HEK293 (cell line): ENCODE results near the gene TMUB1.

Experiments
- AEBP2 ChIP-seq: fragments of 450-650 bp; formaldehyde crosslinking; IDR thresholded peaks from 2 replicates; pipeline ENCODE4 v1.5.1; 2016; ENCODE audit warnings: missing biosample characterization, missing genetic modification characterization, borderline replicate concordance
- BCL11A ChIP-seq: fragments of 450-650 bp; formaldehyde crosslinking; IDR thresholded peaks from 2 replicates; pipeline ENCODE4 v1.5.1; 2016; ENCODE audit warnings: low read depth, missing biosample characterization, missing genetic modification characterization
- GLI2 ChIP-seq: fragments of 450-650 bp; formaldehyde crosslinking; IDR thresholded peaks from 2 replicates; pipeline ENCODE4; 2017; ENCODE audit warnings: missing biosample characterization, missing genetic modification characterization, low read depth, borderline replicate concordance
- PATZ1 ChIP-seq: fragments of 450-650 bp; formaldehyde crosslinking; IDR thresholded peaks from 2 replicates; pipeline ENCODE4 v1.5.1; 2016; ENCODE audit warnings: missing biosample characterization, missing genetic modification characterization
- ZBTB44 ChIP-seq: fragments of 450-650 bp; IDR thresholded peaks from 2 replicates; pipeline ENCODE4 v1.5.1; 2018; ENCODE audit warnings: missing biosample characterization, mild to moderate bottlenecking, missing genetic modification characterization
- ZEB2 ChIP-seq: fragments of 450-650 bp; formaldehyde crosslinking; IDR thresholded peaks from 2 replicates; pipeline ENCODE4 v1.5.1; 2016; ENCODE audit warnings: missing biosample characterization, missing genetic modification characterization
- ZNF121 ChIP-seq: fragments of 450-650 bp; formaldehyde crosslinking; IDR thresholded peaks from 2 replicates; pipeline ENCODE4 v1.5.1; 2016; ENCODE audit warnings: missing biosample characterization, missing genetic modification characterization
- ZNF169 ChIP-seq: fragments of 450-650 bp; formaldehyde crosslinking; IDR thresholded peaks from 2 replicates; pipeline ENCODE4 v1.5.1; 2016; ENCODE audit warnings: missing biosample characterization, missing genetic modification characterization
- ZNF266 ChIP-seq: fragments of 450-650 bp; formaldehyde crosslinking; IDR thresholded peaks from 2 replicates; pipeline ENCODE4 v1.5.1; 2016; ENCODE audit warnings: missing biosample characterization, missing genetic modification characterization, low read depth
- ZNF280C ChIP-seq: fragments of 450-650 bp; formaldehyde crosslinking; IDR thresholded peaks from 2 replicates; pipeline ENCODE4 v1.5.1; 2016; ENCODE audit warnings: missing biosample characterization, missing genetic modification characterization
- ZNF280D ChIP-seq: fragments of 450-650 bp; formaldehyde crosslinking; IDR thresholded peaks from 2 replicates; pipeline ENCODE4 v1.5.1; 2016; ENCODE audit warnings: missing biosample characterization, missing genetic modification characterization
- ZNF341 ChIP-seq: fragments of 450-650 bp; formaldehyde crosslinking; IDR thresholded peaks from 2 replicates; pipeline ENCODE4; 2016; ENCODE audit warnings: low read depth, missing biosample characterization, missing genetic modification characterization
- ZNF423 ChIP-seq: fragments of 450-650 bp; formaldehyde crosslinking; IDR thresholded peaks from 2 replicates; pipeline ENCODE4 v1.5.1; 2016; ENCODE audit warnings: missing biosample characterization, missing genetic modification characterization
- ZNF548 ChIP-seq: fragments of 450-650 bp; formaldehyde crosslinking; IDR thresholded peaks from 2 replicates; pipeline ENCODE4 v1.5.1; 2016; ENCODE audit warnings: missing biosample characterization, missing genetic modification characterization
- ZNF555 ChIP-seq: fragments of 450-650 bp; formaldehyde crosslinking; conservative IDR thresholded peaks from 2 replicates; pipeline ENCODE4 v1.5.1; 2017; ENCODE audit warnings: missing biosample characterization, mild to moderate bottlenecking, missing genetic modification characterization, inconsistent platforms
- ZNF571 ChIP-seq: fragments of 450-650 bp; formaldehyde crosslinking; IDR thresholded peaks from 2 replicates; pipeline ENCODE4 v1.5.0; 2017; ENCODE audit warnings: missing biosample characterization, missing genetic modification characterization
- ZNF654 ChIP-seq: fragments of 450-650 bp; formaldehyde crosslinking; IDR thresholded peaks from 2 replicates; pipeline ENCODE4 v1.5.1; 2016; ENCODE audit warnings: low read depth, missing biosample characterization, missing genetic modification characterization
- ZNF843 ChIP-seq: fragments of 450-650 bp; formaldehyde crosslinking; IDR thresholded peaks from 2 replicates; pipeline ENCODE4 v1.5.1; 2016; ENCODE audit warnings: missing biosample characterization, missing genetic modification characterization

TMUB1 gene

GRCh38 chr7:151078233-151079040, 4.9 kb downstream of the TMUB1 start (continued):
- no peak for TF ChIP-seq ZNF280C (tag by site-specific recombination)
- TF ChIP-seq ZNF654: no peak
- TF ChIP-seq GLI2 (tag by site-specific recombination): no peak
- no peak for TF ChIP-seq ZNF843 (tag by site-specific recombination)
- TF ChIP-seq PATZ1 (tag by site-specific recombination): peak; percentile 78
- TF ChIP-seq ZNF571 (tag by site-specific recombination): no peak
- TF ChIP-seq ZBTB44 (tag by site-specific recombination): peak; percentile 90
- no peak for TF ChIP-seq ZNF121 (tag by site-specific recombination)
- TF ChIP-seq ZNF555 (tag by site-specific recombination): no peak
- TF ChIP-seq AEBP2 (tag by site-specific recombination): no peak
- TF ChIP-seq ZNF266 (tag by site-specific recombination): no peak
- TF ChIP-seq ZNF423 (tag by site-specific recombination): peak; percentile 54
- peak; percentile 24; the same call in 1 of the 2 replicates for TF ChIP-seq ZNF341 (tag by site-specific recombination)
- TF ChIP-seq ZNF169 (tag by site-specific recombination): no peak
- no peak for TF ChIP-seq ZNF548 (tag by site-specific recombination)
- no peak for TF ChIP-seq ZNF280D (tag by site-specific recombination)
- TF ChIP-seq ZEB2 (tag by site-specific recombination): peak; percentile 29; the same call in 1 of the 2 replicates
- TF ChIP-seq BCL11A (tag by site-specific recombination): no peak
